GM12878 (cell line): ENCODE results near the gene ITGB5. TPM values are rescaled to one million over a fixed set of nuclear protein-coding genes. Genes with fewer than 3 reads are reported as not detected.

Source experiments
- ASH2L ChIP-seq: fragments of 300-600, 200-600 bp; sonication (generic); IDR thresholded peaks from 2 replicates; pipeline ENCODE4 v1.6.1; 2017; ENCODE audit warnings: low read depth, mild to moderate bottlenecking, borderline replicate concordance
- CHD2 ChIP-seq: IDR thresholded peaks from 2 replicates; pipeline ENCODE4 v1.6.1; 2011; ENCODE audit warnings: low read depth, low read length, improper control_type of control experiment, borderline replicate concordance
- CREB1 ChIP-seq: IDR thresholded peaks from 2 replicates; pipeline ENCODE4 v1.6.1; 2012; ENCODE audit warnings: low read depth, mild to moderate bottlenecking, inconsistent platforms
- E2F8 ChIP-seq: fragments of 450-650 bp; IDR thresholded peaks from 2 replicates; pipeline ENCODE4 v1.6.1; 2018; ENCODE audit warnings: mild to moderate bottlenecking, low read depth, moderate library complexity; ENCODE audit not compliant: partially characterized antibody
- EP300 ChIP-seq, 2 experiments: fragments of 150-350 bp in 1 of 2; IDR thresholded peaks; 2 replicates each; pipeline ENCODE4 v1.6.1; 2011 to 2012; ENCODE audit warnings: low read depth in 2 of 2, low read length in 2 of 2, borderline replicate concordance in 1 of 2, improper control_type of control experiment in 1 of 2, inconsistent platforms in 1 of 2; ENCODE audit not compliant: control insufficient read depth in 1 of 2
- EZH2 ChIP-seq: IDR thresholded peaks from 2 replicates; pipeline ENCODE4 v1.6.1; 2012; ENCODE audit warnings: low read depth, mild to moderate bottlenecking, control low read depth, inconsistent platforms, low read length, borderline replicate concordance; ENCODE audit not compliant: control insufficient read depth
- HDGF ChIP-seq: fragments of 450-650 bp; IDR thresholded peaks from 2 replicates; pipeline ENCODE4 v1.6.1; 2016; ENCODE audit warnings: antibody characterized with exemption
- NFXL1 ChIP-seq: fragments of 450-650 bp; IDR thresholded peaks from 2 replicates; pipeline ENCODE4 v1.6.1; 2017; ENCODE audit warnings: antibody characterized with exemption, mild to moderate bottlenecking, borderline replicate concordance
- NFYB ChIP-seq: IDR thresholded peaks from 2 replicates; pipeline ENCODE4 v1.6.1; 2011; ENCODE audit warnings: low read depth, mild to moderate bottlenecking, low read length, improper control_type of control experiment, moderate library complexity; ENCODE audit not compliant: insufficient read depth
- PML ChIP-seq: IDR thresholded peaks from 2 replicates; pipeline ENCODE4 v1.6.1; 2012; ENCODE audit warnings: low read length, inconsistent platforms
- POLR2AphosphoS2 ChIP-seq: IDR thresholded peaks from 2 replicates; pipeline ENCODE4 v1.6.1; 2011; ENCODE audit warnings: low read depth, mild to moderate bottlenecking, low read length, improper control_type of control experiment, moderate library complexity
- POLR2AphosphoS5 ChIP-seq: IDR thresholded peaks from 2 replicates; pipeline ENCODE4 v1.6.1; 2011; ENCODE audit warnings: mild to moderate bottlenecking, low read length, inconsistent platforms
- RCOR1 ChIP-seq: conservative IDR thresholded peaks from 2 replicates; pipeline ENCODE4 v1.6.1; 2012; ENCODE audit warnings: low read depth, low read length, improper control_type of control experiment
- SKIL ChIP-seq: fragments of 450-650 bp; IDR thresholded peaks from 2 replicates; pipeline ENCODE4 v1.6.1; 2017; ENCODE audit warnings: mild to moderate bottlenecking, low read depth, inconsistent platforms; ENCODE audit not compliant: poor library complexity, severe bottlenecking
- SMAD1 ChIP-seq: fragments of 450-650 bp; IDR thresholded peaks from 2 replicates; pipeline ENCODE4 v1.6.1; 2018; ENCODE audit warnings: mild to moderate bottlenecking, low read depth; ENCODE audit not compliant: partially characterized antibody
- SMARCA5 ChIP-seq: fragments of 450-650 bp; IDR thresholded peaks from 2 replicates; pipeline ENCODE4 v1.6.1; 2017; ENCODE audit warnings: mild to moderate bottlenecking
- SMC3 ChIP-seq: IDR thresholded peaks from 2 replicates; pipeline ENCODE4 v1.6.1; 2011; ENCODE audit warnings: low read length, improper control_type of control experiment, borderline replicate concordance
- STAT1 ChIP-seq: fragments of 450-650 bp; conservative IDR thresholded peaks from 2 replicates; pipeline ENCODE4 v1.6.1; 2014; ENCODE audit warnings: antibody characterized with exemption, mild to moderate bottlenecking
- STAT3 ChIP-seq: IDR thresholded peaks from 2 replicates; pipeline ENCODE4 v1.6.1; 2011; ENCODE audit warnings: low read depth, low read length, improper control_type of control experiment
- ZBTB11 ChIP-seq: fragments of 450-650 bp; formaldehyde crosslinking; IDR thresholded peaks from 2 replicates; pipeline ENCODE4 v1.5.0; 2022; ENCODE audit warnings: mild to moderate bottlenecking, missing genetic modification characterization
- ZNF384 ChIP-seq: IDR thresholded peaks from 2 replicates; pipeline ENCODE4 v1.6.1; 2012; ENCODE audit warnings: low read depth, mild to moderate bottlenecking, low read length, improper control_type of control experiment, borderline replicate concordance
- polyA plus RNA-seq, 11 experiments: library from polyadenylated mRNA; depleted of rRNA in 4 of 11; unstranded in 6 of 11; stranded (reverse) in 5 of 11; fragments of >200 nt; fragmentation: Nextera tagmentation in 4 of 11; fragmentation: Illumina TruSeq in 1 of 11; extraction: Ambion mirVana in 4 of 11; extraction: Trizol in 1 of 11; gene quantifications; 1 replicate in 1 of 11; 2 replicates in 10 of 11; pipeline versions ENCODE4 v1.2.1 to v1.2.3, GENCODE V29; 2011 to 2016; ENCODE audit warnings: inconsistent platforms in 2 of 11, missing spikeins in 2 of 11, low read depth in 1 of 11
- total RNA-seq, 4 experiments: library from RNA; depleted of rRNA in 3 of 4; stranded (reverse); fragments of >200 nt in 3 of 4; fragmentation: Illumina TruSeq in 1 of 4; extraction: Trizol in 1 of 4; gene quantifications; 2 replicates each; pipeline versions ENCODE4 v1.2.1 to v1.2.3, GENCODE V29; 2013 to 2021

The ITGB5 gene
- total and polyA plus RNA-seq, 10 of the 15 experiments (the other 5 are each of a cell fraction or from before 2014, with no cell fraction given), result 0.05 to 10.0 (median 0.83) TPM; not detected in 2

GRCh38 chr3:124834723-124835718 is 52.1 kb downstream of the ITGB5 start (continued):
- no peak for TF ChIP-seq E2F8
- no peak for TF ChIP-seq RCOR1
- TF ChIP-seq SKIL, result peak; percentile 56
- TF ChIP-seq HDGF, result no peak
- TF ChIP-seq EP300 (IDR thresholded peaks at IDR 0.05; ENCODE audit: borderline replicate concordance in 1 of 2, control insufficient read depth in 1 of 2, low read depth in 2 of 2, low read length in 2 of 2), result peak; percentile 78 to 83
- no peak for TF ChIP-seq ASH2L
- no peak for TF ChIP-seq STAT1
- TF ChIP-seq ZNF384, result no peak
- TF ChIP-seq CREB1, result 0 out of 2 replicates have a peak, but pooled peaks have one; percentile 9
- TF ChIP-seq STAT3, result no peak
- TF ChIP-seq POLR2AphosphoS2, result no peak
- TF ChIP-seq NFYB, result no peak
- TF ChIP-seq PML, result no peak
- TF ChIP-seq NFXL1, result no peak
- TF ChIP-seq EZH2, result no peak
- TF ChIP-seq ZBTB11 (CRISPR knock-in tag), result 0 out of 2 replicates have a peak, but pooled peaks have one; percentile 22
- no peak for TF ChIP-seq POLR2AphosphoS5
- TF ChIP-seq SMAD1, result no peak
- 0 out of 2 replicates have a peak, but pooled peaks have one; percentile 3 for TF ChIP-seq SMC3
- no peak; the same call in 1 of the 2 replicates for TF ChIP-seq CHD2
- no peak for TF ChIP-seq SMARCA5
